IMR-90 (cell line): ENCODE data around the gene SLC24A3. TPM values are rescaled to one million over a fixed set of nuclear protein-coding genes. Genes with fewer than 3 reads are reported as not detected.

Source experiments
- ATAC-seq: fragments of 200-7000 bp; cut with Tn5 transposase; 2 replicates; pipeline ENCODE4 v1.9.1; 2020; ENCODE audit warnings: low read depth, mild to moderate bottlenecking, moderate library complexity
- BruUV-seq: library from RNA; stranded (reverse); fragments of 400-500 nt; replicated peaks from 2 replicates; lab custom pipeline; 2021; lab: Mats Ljungman, UMichigan
- CTCF ChIA-PET: fragments of 300-600 bp; formaldehyde crosslinking; extraction: SDS; loops from one replicate; lab custom pipeline; 2021; ENCODE audit warnings: antibody characterized with exemption; lab: Yijun Ruan, JAX
- POLR2A ChIA-PET: fragments of 300-600 bp; sonication (Branson Sonifier 250); formaldehyde crosslinking; loops from one replicate; lab custom pipeline; 2022; ENCODE audit warnings: antibody characterized with exemption; ENCODE audit not compliant: unreplicated experiment; lab: Charles Lee
- DNase-seq: peaks from one replicate; pipeline ENCODE4 v3.0.0; 2013
- H2AFZ ChIP-seq: replicated peaks from 2 replicates; pipeline ENCODE3; 2013; ENCODE audit warnings: low read length, mild to moderate bottlenecking; ENCODE audit not compliant: poor library complexity
- H2AK5ac ChIP-seq: 2 replicates; pipeline ENCODE4 v1.6.1; 2013; ENCODE audit warnings: low read depth, low read length, inconsistent platforms
- H2AK9ac ChIP-seq: replicated peaks from 2 replicates; pipeline ENCODE3; 2013; ENCODE audit warnings: mild to moderate bottlenecking, low read depth, low read length, moderate library complexity; ENCODE audit not compliant: poor library complexity
- H2BK120ac ChIP-seq: 2 replicates; pipeline ENCODE4 v1.6.1; 2013; ENCODE audit warnings: low read depth, low read length, inconsistent platforms
- H2BK15ac ChIP-seq: 3 replicates; pipeline ENCODE4 v1.6.1; 2013; ENCODE audit warnings: low read depth, low read length, inconsistent platforms
- H2BK20ac ChIP-seq: 2 replicates; pipeline ENCODE4 v1.6.1; 2013; ENCODE audit warnings: low read depth, mild to moderate bottlenecking, inconsistent platforms, low read length, moderate library complexity
- H2BK5ac ChIP-seq: 2 replicates; pipeline ENCODE4 v1.6.1; 2013; ENCODE audit warnings: mild to moderate bottlenecking, low read depth, low read length, inconsistent platforms; ENCODE audit not compliant: poor library complexity, severe bottlenecking
- H3K14ac ChIP-seq: replicated peaks from 2 replicates; pipeline ENCODE4 v1.6.1; 2013; ENCODE audit warnings: low read depth, low read length, inconsistent platforms
- H3K18ac ChIP-seq: 2 replicates; pipeline ENCODE4 v1.6.1; 2013; ENCODE audit warnings: low read depth, low read length, control low read depth
- H3K23ac ChIP-seq: 2 replicates; pipeline ENCODE4 v1.6.1; 2013; ENCODE audit warnings: low read depth, low read length, inconsistent platforms
- H3K27ac ChIP-seq: 2 replicates; pipeline ENCODE4 v1.5.1; 2013; ENCODE audit warnings: mild to moderate bottlenecking, control low read depth, low read length; ENCODE audit not compliant: insufficient read depth
- H3K27me3 ChIP-seq: 2 replicates; pipeline ENCODE4 v1.6.1; 2013; ENCODE audit warnings: low read length; ENCODE audit not compliant: control insufficient read depth, insufficient read depth
- H3K36me3 ChIP-seq: 2 replicates; pipeline ENCODE4 v1.6.1; 2013; ENCODE audit warnings: low read length, mixed read lengths; ENCODE audit not compliant: control insufficient read depth, insufficient read depth
- H3K4ac ChIP-seq: 2 replicates; pipeline ENCODE4 v1.6.1; 2013; ENCODE audit warnings: low read depth, low read length, inconsistent platforms
- H3K4me1 ChIP-seq: 2 replicates; pipeline ENCODE4 v1.6.1; 2013; ENCODE audit warnings: low read length, mixed read lengths; ENCODE audit not compliant: control insufficient read depth, insufficient read depth
- H3K4me2 ChIP-seq: 2 replicates; pipeline ENCODE4 v1.6.1; 2013; ENCODE audit warnings: low read depth, mild to moderate bottlenecking, control low read depth, low read length, moderate library complexity
- H3K4me3 ChIP-seq: 2 replicates; pipeline ENCODE4 v1.5.1; 2013; ENCODE audit warnings: low read depth, mild to moderate bottlenecking, control low read depth, low read length, moderate library complexity; ENCODE audit not compliant: insufficient read depth
- H3K56ac ChIP-seq: 2 replicates; pipeline ENCODE4 v1.6.1; 2013; ENCODE audit warnings: low read length, inconsistent platforms; ENCODE audit not compliant: insufficient read depth; ENCODE audit errors: extremely low read depth
- H3K79me1 ChIP-seq, 2 experiments: 2 replicates each; pipeline ENCODE4 v1.6.1; 2013; ENCODE audit warnings: low read length in 2 of 2, inconsistent platforms in 1 of 2, low read depth in 1 of 2
- H3K9ac ChIP-seq: 2 replicates; pipeline ENCODE4 v1.6.1; 2013; ENCODE audit warnings: low read depth, low read length, control low read depth
- H3K9me1 ChIP-seq: 2 replicates; pipeline ENCODE4 v1.6.1; 2013; ENCODE audit warnings: low read length, inconsistent platforms; ENCODE audit not compliant: insufficient read depth
- H3K9me3 ChIP-seq: 2 replicates; pipeline ENCODE4 v1.6.1; 2013; ENCODE audit warnings: low read length; ENCODE audit not compliant: control insufficient read depth, insufficient read depth
- H4K20me1 ChIP-seq: 2 replicates; pipeline ENCODE4 v1.6.1; 2013; ENCODE audit warnings: low read length, inconsistent platforms; ENCODE audit not compliant: insufficient read depth
- H4K5ac ChIP-seq: 2 replicates; pipeline ENCODE4 v1.6.1; 2013; ENCODE audit warnings: mild to moderate bottlenecking, low read depth, low read length, control low read depth
- H4K8ac ChIP-seq, 2 experiments: 2 replicates each; pipeline ENCODE4 v1.6.1; 2013; ENCODE audit warnings: low read depth in 2 of 2, low read length in 2 of 2, control low read depth in 1 of 2, inconsistent platforms in 1 of 2
- H4K91ac ChIP-seq: 2 replicates; pipeline ENCODE4 v1.6.1; 2013; ENCODE audit warnings: low read depth, low read length, inconsistent platforms; ENCODE audit not compliant: insufficient read depth
- BHLHE40 ChIP-seq: fragments of 150-350 bp; IDR thresholded peaks from 2 replicates; pipeline ENCODE4 v1.6.1; 2016; ENCODE audit warnings: mild to moderate bottlenecking, low read depth, low read length
- CEBPB ChIP-seq: IDR thresholded peaks from 2 replicates; pipeline ENCODE4 v1.6.1; 2012; ENCODE audit warnings: low read depth, low read length, improper control_type of control experiment
- CHD1 ChIP-seq: IDR thresholded peaks from 2 replicates; pipeline ENCODE4 v1.6.1; 2012; ENCODE audit warnings: low read depth, low read length, improper control_type of control experiment
- CTCF ChIP-seq: conservative IDR thresholded peaks from 2 replicates; pipeline ENCODE4 v1.5.1; 2012; ENCODE audit warnings: mild to moderate bottlenecking, low read depth, low read length, improper control_type of control experiment
- ELK1 ChIP-seq: fragments of 150-350 bp; IDR thresholded peaks from 2 replicates; pipeline ENCODE4 v1.6.1; 2016; ENCODE audit warnings: low read depth, mild to moderate bottlenecking, low read length, moderate library complexity, borderline replicate concordance
- FOS ChIP-seq: fragments of 150-350 bp; IDR thresholded peaks from 2 replicates; pipeline ENCODE4 v1.6.1; 2016; ENCODE audit warnings: low read depth, low read length
- MAFK ChIP-seq: IDR thresholded peaks from 2 replicates; pipeline ENCODE4 v1.6.1; 2012; ENCODE audit warnings: low read depth, low read length, improper control_type of control experiment
- MAZ ChIP-seq: IDR thresholded peaks from 2 replicates; pipeline ENCODE4 v1.6.1; 2012; ENCODE audit warnings: low read depth, mild to moderate bottlenecking, low read length, improper control_type of control experiment, moderate library complexity, borderline replicate concordance
- MXI1 ChIP-seq: IDR thresholded peaks from 2 replicates; pipeline ENCODE4 v1.6.1; 2012; ENCODE audit warnings: low read depth, mild to moderate bottlenecking, low read length, moderate library complexity, borderline replicate concordance
- NFE2L2 ChIP-seq: fragments of 150-350 bp; IDR thresholded peaks from 2 replicates; pipeline ENCODE4 v1.6.1; 2016; ENCODE audit warnings: low read depth, mild to moderate bottlenecking, low read length
- POLR2A ChIP-seq: IDR thresholded peaks from 2 replicates; pipeline ENCODE4 v1.6.1; 2012; ENCODE audit warnings: mild to moderate bottlenecking, low read depth, low read length
- RAD21 ChIP-seq: IDR thresholded peaks from 2 replicates; pipeline ENCODE4 v1.6.1; 2012; ENCODE audit warnings: low read length, improper control_type of control experiment
- RCOR1 ChIP-seq: IDR thresholded peaks from 2 replicates; pipeline ENCODE4 v1.6.1; 2012; ENCODE audit warnings: mild to moderate bottlenecking, low read length, improper control_type of control experiment; ENCODE audit not compliant: insufficient replicate concordance
- RFX5 ChIP-seq: IDR thresholded peaks from 2 replicates; pipeline ENCODE4 v1.8.0; 2012; ENCODE audit warnings: low read depth, mild to moderate bottlenecking, low read length, moderate library complexity
- SMC3 ChIP-seq: fragments of 150-350 bp; IDR thresholded peaks from 2 replicates; pipeline ENCODE4 v1.6.1; 2016; ENCODE audit warnings: low read depth, mild to moderate bottlenecking, antibody characterized with exemption, low read length, moderate library complexity
- USF2 ChIP-seq: fragments of 150-350 bp; IDR thresholded peaks from 2 replicates; pipeline ENCODE4 v1.6.1; 2017; ENCODE audit warnings: mild to moderate bottlenecking, antibody characterized with exemption, low read length, low read depth
- WGBS, 2 experiments: methylation state at CpG; one replicate each; pipeline versions ENCODE4 v1.1.5 to v1.1.7; 2013; ENCODE audit warnings: missing lambda C conversion rate in 2 of 2; ENCODE audit not compliant: insufficient read length in 1 of 2; ENCODE audit errors: extremely low coverage in 2 of 2; 5-methylcytosine and 5-hydroxymethylcytosine counted together
- dilution Hi-C: fragments of 300-500 bp; cut with HindIII; formaldehyde crosslinking; loops from one replicate; pipeline ENCODE4 v1.14.3; 2018; ENCODE audit warnings: low sequenced_read_pairs; ENCODE audit not compliant: unreplicated experiment
- in situ Hi-C: fragments of 300-500 bp; cut with MboI; formaldehyde crosslinking; loops from 3 replicates; pipeline ENCODE4 v1.14.3; 2019; ENCODE audit warnings: low sequenced_read_pairs, inconsistent platforms, mixed read lengths
- intact Hi-C: fragments of 100-400 bp; cut with micrococcal nuclease; formaldehyde crosslinking; loops from 2 replicates; pipeline ENCODE4 v1.10.0; 2022
- polyA plus RNA-seq, 3 experiments: library from polyadenylated mRNA; depleted of rRNA; stranded (reverse); fragments of >200 nt; gene quantifications; 2 replicates each; pipeline ENCODE4 v1.2.3, GENCODE V29; 2012; ENCODE audit warnings: low replicate concordance in 1 of 3
- total RNA-seq: library from RNA; depleted of rRNA; stranded (reverse); fragments of >200 nt; gene quantifications from 2 replicates; pipeline ENCODE4 v1.2.3, GENCODE V29; 2012

Gene SLC24A3
- total and polyA plus RNA-seq, 2 of the 4 experiments (the other 2 are of a cell fraction): not detected

- CTCF ChIA-PET: no interaction called here
- no peak overlapping the region for H2BK20ac ChIP-seq
- no peak overlapping the region for H4K8ac ChIP-seq
- no peaks in the 10 kb centered on the region; the same call in 1 of the 2 replicates for H3K9me3 ChIP-seq
- H2AK5ac ChIP-seq: no peak overlapping the region
- no peaks in the 10 kb centered on the region for H3K36me3 ChIP-seq
- no peak overlapping the region for H3K14ac ChIP-seq
- BruUV-seq: no TSS peak
- no peak overlapping the region for H2BK5ac ChIP-seq
- H3K27ac ChIP-seq: no peak overlapping the region
- no peaks in the 10 kb centered on the region for H3K79me1 ChIP-seq
- H3K9ac ChIP-seq: no peak overlapping the region
- no peaks in the 10 kb centered on the region for H3K4me1 ChIP-seq
- no peak overlapping the region for H4K91ac ChIP-seq
- H2BK15ac ChIP-seq: no peak overlapping the region
- H2AFZ ChIP-seq: no peak overlapping the region
- H2AK9ac ChIP-seq: no peak overlapping the region
- DNase-seq: no peak
- in situ Hi-C loops: no loop called here
- intact Hi-C loops: no loop called here
- no peak overlapping the region for H2BK120ac ChIP-seq
- H4K20me1 ChIP-seq: no peaks in the 10 kb centered on the region
- no peak overlapping the region for H3K4me2 ChIP-seq
- no peak overlapping the region for H3K56ac ChIP-seq
- TF ChIP-seq RFX5: no peak
- no peak for TF ChIP-seq RAD21
- TF ChIP-seq SMC3: no peak
- no peak for TF ChIP-seq USF2
- no peak for TF ChIP-seq POLR2A
- TF ChIP-seq RCOR1: no peak
- no peak for TF ChIP-seq MXI1
- no peak for TF ChIP-seq FOS
- no peak for TF ChIP-seq CTCF
- no peak for TF ChIP-seq CHD1
- no peak for TF ChIP-seq ELK1
- no peak for TF ChIP-seq MAFK
- TF ChIP-seq CEBPB: no peak
- no peak for TF ChIP-seq NFE2L2
- TF ChIP-seq MAZ: no peak
- TF ChIP-seq BHLHE40: no peak
- H3K23ac ChIP-seq: no peak overlapping the region
- no peaks in the 10 kb centered on the region for H3K9me1 ChIP-seq
- no peak overlapping the region for H3K4me3 ChIP-seq
- H3K18ac ChIP-seq: no peak overlapping the region
- POLR2A ChIA-PET: no interaction called here
- H3K27me3 ChIP-seq: no peaks in the 10 kb centered on the region
- no peak overlapping the region for H3K4ac ChIP-seq
- ATAC-seq: no peak
- dilution Hi-C loops: no loop called here
- WGBS, 2 experiments: no CpG with 5 or more reads among the region's 7 CpGs
- no peak overlapping the region for H4K5ac ChIP-seq
Observed at GRCh38 chr20:19336631-19337030, 124.2 kb downstream of the SLC24A3 start.
